Muscle of back (tissue), 11 donors: ENCODE measurements around the gene POMP. TPM values are rescaled to one million over a fixed set of nuclear protein-coding genes. Genes with fewer than 3 reads are reported as not detected.
A peak's percentile ranks its signal among the peaks of the same experiment; 100 is the strongest.
"Not testable (repeated sequence)": the region's sequence is repeated elsewhere in the genome, so short reads cannot be mapped to it uniquely, and the experiment has no call there.

Source experiments
- DNase-seq, 3 donors: peaks; one replicate each; pipeline versions ENCODE4 v3.0.0 to v3.0.0-alpha.2; 2013
- polyA plus RNA-seq, 10 donors: library from polyadenylated mRNA; unstranded; fragments of 120-200 nt; gene quantifications; one replicate each; pipeline ENCODE4 v1.2.1, GENCODE V29; 2013; ENCODE audit not compliant: insufficient read length in 10 of 10

Gene POMP
- polyA plus RNA-seq, 10 donors: 66.3 to 78.9 (median 71.3) TPM

- no peak for DNase-seq
These were observed 26.2 kb downstream of the POMP start for GRCh38 chr13:28685114-28685513.

- no peak for DNase-seq
These were observed 27.0 kb downstream of the POMP start for GRCh38 chr13:28685892-28686291.

GRCh38 chr13:28693605-28694491 is 34.9 kb downstream of the POMP start:
- DNase-seq: not testable (repeated sequence)

DNA sequence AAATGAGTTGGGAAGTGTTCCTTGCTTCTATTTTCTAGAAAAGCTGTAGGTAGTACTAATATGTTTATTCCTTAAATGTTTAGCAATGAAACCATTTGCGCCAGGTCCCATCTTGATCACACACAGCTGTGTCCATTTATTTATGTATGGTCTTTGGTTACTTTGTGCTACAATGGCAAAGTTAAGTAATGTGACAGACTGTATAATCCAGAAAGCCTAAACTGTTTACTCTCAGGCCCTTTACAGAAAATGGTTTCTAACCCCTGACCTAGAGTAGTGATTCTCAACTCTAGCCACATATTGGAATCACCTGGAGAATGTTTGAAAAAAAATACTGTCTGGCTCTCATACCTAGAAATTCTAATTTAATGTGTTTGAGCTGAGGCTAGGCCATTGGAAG is 38.5 kb downstream of the POMP start:
- no peak for DNase-seq

GRCh38 chr13:28699246-28699645 is 40.3 kb downstream of the POMP start:
- DNase-seq: no peak

- no peak for DNase-seq
These were observed 45.4 kb downstream of the POMP start for GRCh38 chr13:28704282-28704681.

GRCh38 chr13:28704919-28705318 is 46.0 kb downstream of the POMP start:
- no peak for DNase-seq

GRCh38 chr13:28705461-28706083 is 46.6 kb downstream of the POMP start:
- no peak for DNase-seq

GRCh38 chr13:28707629-28708427 is 48.9 kb downstream of the POMP start:
- peak; percentile 46 to 80 (median 72) for DNase-seq

DNA sequence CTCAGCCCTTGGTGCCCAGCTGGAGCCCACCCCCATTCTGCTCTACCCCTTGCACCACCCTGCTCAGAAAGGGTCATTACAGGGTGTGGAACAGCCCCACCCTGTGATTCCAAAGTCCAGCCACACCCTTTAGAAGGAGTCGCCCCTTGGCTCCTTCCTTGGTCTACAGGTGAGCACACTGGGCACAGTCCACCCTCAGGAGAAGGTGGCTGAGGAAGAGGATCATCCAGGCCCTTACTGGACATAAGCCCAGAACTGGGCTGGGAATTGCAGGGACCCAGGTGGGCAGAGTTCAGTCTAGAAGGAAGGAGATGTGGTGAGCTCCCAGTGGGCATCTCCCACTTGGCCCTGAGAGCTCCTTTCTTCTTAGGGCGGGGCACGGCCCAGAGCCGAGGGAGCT is 51.2 kb downstream of the POMP start:
- DNase-seq: no peak

DNA sequence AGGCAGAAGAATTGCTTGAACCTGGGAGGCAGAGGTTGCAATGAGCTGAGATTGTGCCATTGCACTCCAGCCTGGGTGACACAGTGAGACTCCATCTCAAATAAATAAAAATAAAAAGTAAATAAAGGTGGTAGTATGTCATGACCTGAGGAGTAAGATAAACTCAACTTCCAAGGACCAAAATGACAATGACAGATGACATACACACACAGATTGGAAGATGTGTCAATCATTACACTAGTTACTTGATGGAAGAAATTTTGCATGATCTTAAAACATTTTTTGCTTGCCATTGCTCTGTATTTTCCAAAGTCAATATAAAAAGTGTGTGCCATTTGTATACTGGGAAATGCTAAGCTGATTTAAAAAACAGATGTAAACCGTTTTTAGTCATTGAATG is 55.7 kb downstream of the POMP start:
- no peak for DNase-seq

DNA sequence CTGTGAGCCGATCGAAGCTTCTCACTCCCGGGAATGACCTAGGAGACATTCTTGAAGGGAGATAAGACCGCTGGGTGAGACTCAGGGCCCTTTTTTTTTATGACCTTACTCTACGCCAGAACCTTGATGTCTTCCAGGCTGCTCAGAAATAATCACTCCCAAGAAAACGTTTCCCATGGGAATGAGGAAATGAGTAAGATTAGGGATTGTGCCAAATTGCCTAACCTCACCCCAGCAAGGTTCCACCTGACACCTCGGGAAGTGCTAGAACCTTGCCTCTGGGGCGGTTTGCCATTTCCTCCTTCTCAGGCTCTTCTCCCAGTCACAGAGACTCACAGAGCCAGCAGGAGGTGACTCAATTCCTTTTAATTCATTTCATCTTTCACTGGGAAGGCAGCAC is 57.6 kb downstream of the POMP start:
- DNase-seq: peak in 1 of 3 donors; percentile 41

GRCh38 chr13:28717170-28717569 is 58.2 kb downstream of the POMP start:
- no peak for DNase-seq

DNA sequence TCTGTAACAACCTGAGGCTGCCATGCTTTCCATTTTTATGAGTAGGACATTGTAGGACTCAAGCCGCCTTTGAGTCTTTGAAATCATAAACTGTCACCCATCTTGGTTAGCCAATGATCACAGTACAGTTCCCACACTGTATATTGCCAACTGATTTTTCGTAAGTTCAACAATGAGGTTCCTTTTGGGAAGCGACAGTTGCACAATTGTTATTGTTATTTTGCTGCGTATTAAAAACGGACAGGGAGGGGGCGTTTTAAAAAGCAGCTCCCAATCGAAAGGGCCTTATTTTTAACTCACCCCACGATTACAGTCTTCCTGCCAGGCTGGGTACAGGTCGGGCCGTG is 59.2 kb downstream of the POMP start:
- peak in 1 of 3 donors; percentile 7 for DNase-seq

DNA sequence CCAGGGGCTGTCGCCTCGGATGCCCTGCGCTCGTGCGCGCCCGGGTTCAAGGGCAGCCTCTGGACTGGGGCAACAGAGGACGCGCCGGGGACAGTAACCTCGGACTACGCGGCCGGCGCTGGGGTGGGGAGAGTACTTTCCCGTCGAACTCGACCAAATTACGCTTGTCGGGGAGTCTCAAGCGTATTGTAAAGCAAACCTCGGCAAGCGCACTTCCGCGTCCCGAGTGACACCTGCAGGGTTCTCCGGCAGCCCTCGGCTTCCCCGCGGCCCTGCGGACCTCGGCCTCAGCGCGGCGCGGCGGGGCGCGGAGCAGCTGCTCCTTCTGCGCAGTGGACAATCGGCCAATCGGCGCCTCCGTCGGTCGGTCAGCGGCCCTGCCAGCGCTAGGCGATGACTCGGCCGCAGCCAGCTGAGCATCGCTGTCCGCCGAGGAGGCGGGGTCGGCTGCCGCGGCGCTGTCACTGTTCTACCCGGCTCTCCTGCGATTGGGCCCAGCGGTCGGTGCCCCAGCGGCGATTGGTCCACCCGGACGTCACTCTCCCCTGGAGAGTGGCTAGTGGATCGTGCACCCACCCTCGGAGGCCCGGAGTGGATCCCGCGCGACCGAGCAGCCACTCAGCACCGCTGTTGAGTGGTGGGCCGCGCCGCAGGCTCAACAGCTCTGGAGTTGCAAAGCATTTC is 59.8 kb downstream of the POMP start, which contains the start of gene SLC46A3:
SLC46A3 (minus strand) TSS at position 428 of the 684 bp plus-strand sequence. CDS start 972 bp downstream, outside the sequence.
- peak; percentile 96 to 99 (median 99) for DNase-seq

DNA sequence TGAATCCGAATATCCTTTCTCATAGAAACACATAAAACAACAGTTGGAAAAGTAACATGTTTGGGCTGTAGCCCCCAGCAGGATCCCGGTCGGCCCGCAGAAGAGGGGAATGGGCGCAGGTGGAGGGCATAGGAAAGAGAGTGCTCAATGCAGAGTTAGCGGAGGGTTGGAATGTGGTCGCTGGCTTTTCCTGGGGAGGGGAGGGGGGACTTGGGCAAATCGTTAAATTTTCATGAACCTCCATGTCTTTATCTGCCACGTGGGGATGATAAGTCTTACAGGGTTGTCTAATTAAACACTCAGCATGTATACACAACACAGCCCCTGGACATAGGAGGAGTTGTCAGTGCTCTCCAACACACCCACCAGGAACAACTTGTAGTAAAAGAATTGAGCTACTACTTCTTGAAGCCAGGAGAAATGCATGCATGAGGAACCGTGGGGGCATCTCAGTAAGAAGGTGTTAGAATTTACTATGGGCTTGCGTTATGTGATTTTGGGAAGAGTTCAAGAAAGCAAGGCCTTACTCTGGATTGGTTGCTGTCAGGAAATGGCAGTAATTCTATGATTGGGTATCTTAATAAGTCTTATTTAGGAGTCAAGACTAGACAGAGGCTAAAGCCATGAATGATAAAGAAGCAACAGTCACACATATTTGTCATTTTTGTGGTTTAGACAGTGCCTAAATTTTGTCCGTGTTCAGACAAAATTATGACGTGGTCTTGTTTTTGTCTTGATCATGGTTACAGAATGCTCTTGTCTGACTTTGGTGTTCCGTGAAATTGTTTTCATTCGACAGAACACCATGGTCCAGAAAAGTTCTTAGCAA is 60.5 kb downstream of the POMP start:
- DNase-seq: peak in 1 of 3 donors; percentile 56

DNA sequence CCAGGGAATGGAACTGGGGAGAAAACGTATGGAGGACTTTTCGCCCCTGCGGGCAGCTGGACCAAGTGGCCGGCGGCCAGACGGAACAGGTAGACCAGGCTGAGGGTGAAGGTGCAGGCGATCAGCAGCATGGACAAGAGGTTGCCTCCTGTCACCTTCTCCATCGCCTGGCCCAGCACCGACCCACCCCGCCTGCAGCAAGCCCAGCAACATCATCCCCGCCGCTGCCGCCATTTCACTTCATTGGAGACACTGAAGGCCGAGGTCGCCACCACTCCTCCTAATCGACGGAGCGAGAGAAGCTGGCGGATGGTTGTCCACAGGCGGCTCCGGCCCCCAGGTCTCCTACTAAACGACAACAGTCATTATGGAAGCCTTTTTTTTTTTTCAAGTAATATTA is 64.9 kb downstream of the POMP start:
- no peak for DNase-seq

DNA sequence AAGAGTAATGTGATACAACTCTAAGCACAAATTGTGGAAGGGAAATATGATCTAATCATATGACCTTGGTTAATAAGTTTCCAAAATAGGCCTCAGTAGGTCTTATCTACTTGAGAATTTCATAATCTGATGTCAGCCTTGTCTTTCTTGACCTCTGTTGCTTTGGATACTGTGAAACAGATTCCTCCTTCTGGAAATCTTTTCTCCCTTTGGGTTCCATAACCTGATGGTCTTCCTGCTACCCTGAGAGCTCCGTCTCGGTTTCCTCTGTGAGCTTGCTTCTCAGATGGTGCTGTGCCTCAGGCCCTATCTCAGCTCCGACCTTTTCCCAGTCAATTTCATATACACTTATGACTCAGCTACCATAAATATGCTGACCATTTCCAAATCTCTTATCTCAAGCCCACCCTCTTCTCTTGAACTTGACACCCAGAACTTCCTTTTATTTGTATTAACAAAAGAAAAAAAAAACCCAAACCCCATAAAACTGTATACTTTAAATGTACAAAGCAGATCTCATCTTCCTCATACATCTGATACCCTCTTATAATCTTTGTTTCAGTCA is 66.2 kb downstream of the POMP start:
- no peak for DNase-seq
